K562 (cell line): Measurements from ENCODE around the gene TNNI2. TPM values are rescaled to one million over a fixed set of nuclear protein-coding genes. Genes with fewer than 3 reads are reported as not detected.

ENCODE experiments used
- BACH1 ChIP-seq: fragments of 200-800 bp; sonication (Bioruptor generic); IDR thresholded peaks from 2 replicates; pipeline ENCODE4 v1.6.1; 2016; ENCODE audit warnings: missing genetic modification characterization, missing compliant biosample characterization
- ERF ChIP-seq: fragments of 450-650 bp; formaldehyde crosslinking; IDR thresholded peaks from 2 replicates; pipeline ENCODE4 v1.4.0; 2020; ENCODE audit warnings: mild to moderate bottlenecking, mixed read lengths
- JUND ChIP-seq, 2 experiments: IDR thresholded peaks; 2 replicates in 1 of 2; 3 replicates in 1 of 2; pipeline ENCODE4 v1.6.1; 2011; ENCODE audit warnings: borderline replicate concordance in 2 of 2, low read depth in 2 of 2, low read length in 2 of 2, improper control_type of control experiment in 1 of 2, missing biosample characterization in 1 of 2, missing genetic modification characterization in 1 of 2, missing genetic modification reagents in 1 of 2
- KAT7 ChIP-seq: sonication (generic); formaldehyde crosslinking; IDR thresholded peaks from 2 replicates; pipeline ENCODE4 v1.8.0; 2022; ENCODE audit warnings: missing genetic modification reagents, mild to moderate bottlenecking, borderline replicate concordance
- MECOM ChIP-seq: fragments of 250-450 bp; sonication (Bioruptor Pico); IDR thresholded peaks from 2 replicates; pipeline ENCODE4 v1.8.0; 2022; ENCODE audit warnings: inconsistent platforms
- NCOR1 ChIP-seq: fragments of 450-650 bp; IDR thresholded peaks from 2 replicates; pipeline ENCODE4 v1.6.1; 2016; ENCODE audit warnings: mild to moderate bottlenecking, moderate library complexity
- POU5F1 ChIP-seq: fragments of 150-350 bp; IDR thresholded peaks from 2 replicates; pipeline ENCODE4 v1.6.1; 2014; ENCODE audit warnings: borderline replicate concordance, low read length, low read depth, mild to moderate bottlenecking; ENCODE audit not compliant: partially characterized antibody
- SRSF7 ChIP-seq: fragments of 200-400 bp; formaldehyde crosslinking; optimal IDR thresholded peaks from 2 replicates; pipeline ENCODE3; 2017; ENCODE audit warnings: mild to moderate bottlenecking, low read depth, low read length
- U2AF2 ChIP-seq: fragments of 200-400 bp; formaldehyde crosslinking; optimal IDR thresholded peaks from 2 replicates; pipeline ENCODE3; 2017; ENCODE audit warnings: low read depth, mild to moderate bottlenecking, low read length
- YY1 ChIP-seq, 3 experiments: IDR thresholded peaks; 2 replicates each; pipeline ENCODE4 v1.6.1; 2011; ENCODE audit warnings: low read length in 2 of 3, mild to moderate bottlenecking in 2 of 3, moderate library complexity in 2 of 3, borderline replicate concordance in 1 of 3, control low read depth in 1 of 3, low read depth in 1 of 3; ENCODE audit not compliant: insufficient read depth in 3 of 3, insufficient replicate concordance in 2 of 3, control insufficient read depth in 1 of 3, insufficient read length in 1 of 3; ENCODE audit errors: extremely low read depth in 1 of 3
- polyA plus RNA-seq, 8 experiments: library from polyadenylated mRNA; depleted of rRNA in 4 of 8; stranded (reverse) in 5 of 8; unstranded in 3 of 8; fragments of >200 nt; fragmentation: Nextera tagmentation in 2 of 8; fragmentation: Illumina TruSeq in 1 of 8; extraction: Ambion mirVana in 2 of 8; extraction: Trizol in 1 of 8; gene quantifications; 2 replicates each; pipeline versions ENCODE4 v1.2.1 to v1.2.3, GENCODE V29; 2011 to 2014; ENCODE audit warnings: inconsistent platforms in 1 of 8, missing spikeins in 1 of 8
- total RNA-seq, 7 experiments: library from RNA; depleted of rRNA in 6 of 7; stranded (reverse); fragments of >200 nt in 6 of 7; fragmentation: Illumina TruSeq in 2 of 7; extraction: Trizol in 2 of 7; gene quantifications; 2 replicates each; pipeline versions ENCODE4 v1.2.1 to v1.2.3, GENCODE V29; 2011 to 2021; ENCODE audit warnings: low replicate concordance in 1 of 7
- TF ChIP-seq, protein P1 (sequence below), 2 experiments: fragments of 450-650 bp in 1 of 2; sonication (generic) in 1 of 2; formaldehyde crosslinking in 1 of 2; IDR thresholded peaks; 2 replicates each; pipeline versions ENCODE4 v1.7.1 to v1.9.0; 2016 to 2022; ENCODE audit warnings: inconsistent platforms in 1 of 2, mild to moderate bottlenecking in 1 of 2, missing genetic modification reagents in 1 of 2

TNNI2 gene
- total and polyA plus RNA-seq, 9 of the 15 experiments (the other 6 are each of a cell fraction or from before 2014, with no cell fraction given) = not detected

DNA sequence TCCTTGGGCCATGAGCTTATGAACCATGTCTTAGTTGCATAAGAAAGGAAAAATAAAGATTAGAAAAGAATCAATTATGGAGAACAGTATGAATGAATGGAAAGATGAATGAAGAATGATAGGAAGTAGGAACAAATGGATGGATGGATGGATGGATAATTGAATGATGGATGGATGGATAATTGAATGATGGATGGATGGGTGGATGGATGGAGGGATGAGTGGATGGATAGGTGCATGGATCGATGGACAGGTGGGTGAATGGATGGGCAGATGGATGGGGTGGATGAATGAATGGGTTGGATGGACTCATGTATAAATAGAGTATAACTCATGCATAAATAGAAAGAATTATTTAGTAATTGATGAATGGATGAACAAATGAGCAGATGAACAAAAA, 21.3 kb downstream of the TNNI2 start (continued):
- TF ChIP-seq, protein P1, sequence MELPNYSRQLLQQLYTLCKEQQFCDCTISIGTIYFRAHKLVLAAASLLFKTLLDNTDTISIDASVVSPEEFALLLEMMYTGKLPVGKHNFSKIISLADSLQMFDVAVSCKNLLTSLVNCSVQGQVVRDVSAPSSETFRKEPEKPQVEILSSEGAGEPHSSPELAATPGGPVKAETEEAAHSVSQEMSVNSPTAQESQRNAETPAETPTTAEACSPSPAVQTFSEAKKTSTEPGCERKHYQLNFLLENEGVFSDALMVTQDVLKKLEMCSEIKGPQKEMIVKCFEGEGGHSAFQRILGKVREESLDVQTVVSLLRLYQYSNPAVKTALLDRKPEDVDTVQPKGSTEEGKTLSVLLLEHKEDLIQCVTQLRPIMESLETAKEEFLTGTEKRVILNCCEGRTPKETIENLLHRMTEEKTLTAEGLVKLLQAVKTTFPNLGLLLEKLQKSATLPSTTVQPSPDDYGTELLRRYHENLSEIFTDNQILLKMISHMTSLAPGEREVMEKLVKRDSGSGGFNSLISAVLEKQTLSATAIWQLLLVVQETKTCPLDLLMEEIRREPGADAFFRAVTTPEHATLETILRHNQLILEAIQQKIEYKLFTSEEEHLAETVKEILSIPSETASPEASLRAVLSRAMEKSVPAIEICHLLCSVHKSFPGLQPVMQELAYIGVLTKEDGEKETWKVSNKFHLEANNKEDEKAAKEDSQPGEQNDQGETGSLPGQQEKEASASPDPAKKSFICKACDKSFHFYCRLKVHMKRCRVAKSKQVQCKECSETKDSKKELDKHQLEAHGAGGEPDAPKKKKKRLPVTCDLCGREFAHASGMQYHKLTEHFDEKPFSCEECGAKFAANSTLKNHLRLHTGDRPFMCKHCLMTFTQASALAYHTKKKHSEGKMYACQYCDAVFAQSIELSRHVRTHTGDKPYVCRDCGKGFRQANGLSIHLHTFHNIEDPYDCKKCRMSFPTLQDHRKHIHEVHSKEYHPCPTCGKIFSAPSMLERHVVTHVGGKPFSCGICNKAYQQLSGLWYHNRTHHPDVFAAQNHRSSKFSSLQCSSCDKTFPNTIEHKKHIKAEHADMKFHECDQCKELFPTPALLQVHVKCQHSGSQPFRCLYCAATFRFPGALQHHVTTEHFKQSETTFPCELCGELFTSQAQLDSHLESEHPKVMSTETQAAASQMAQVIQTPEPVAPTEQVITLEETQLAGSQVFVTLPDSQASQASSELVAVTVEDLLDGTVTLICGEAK (IDR thresholded peaks at IDR 0.05) = no peak
- TF ChIP-seq, protein P1 (CRISPR knock-in tag; IDR thresholded peaks at IDR 0.05) = no peak
- TF ChIP-seq BACH1 (tag) (no peak), JUND (IDR thresholded peaks at IDR 0.05; ENCODE audit: borderline replicate concordance, low read depth, low read length) (no peak), JUND (tag; IDR thresholded peaks at IDR 0.05; ENCODE audit: borderline replicate concordance, low read depth, low read length) (no peak), NCOR1 (no peak), MECOM (CRISPR knock-in tag) (no peak), POU5F1 (no peak), U2AF2 (no peak), KAT7 (CRISPR knock-in tag) (no peak), ERF (no peak), SRSF7 (no peak), YY1 (IDR thresholded peaks at IDR 0.05; ENCODE audit: borderline replicate concordance in 1 of 3, control insufficient read depth in 1 of 3, extremely low read depth in 1 of 3, insufficient read depth in 3 of 3, insufficient read length in 1 of 3, insufficient replicate concordance in 2 of 3, low read depth in 1 of 3, low read length in 2 of 3) (no peak)
